Karpas-422 (cell line): Measurements from ENCODE around the gene CAPS. TPM values are rescaled to one million over a fixed set of nuclear protein-coding genes. Genes with fewer than 3 reads are reported as not detected.

Experiments
- DNase-seq: peaks from one replicate; pipeline ENCODE4 v3.0.0-alpha.2; 2015
- H2AFZ ChIP-seq: fragments of 200-600 bp; sonication (generic); 2 replicates; pipeline ENCODE4 v1.6.1; 2014; ENCODE audit warnings: antibody characterized with exemption, low read length, mixed read lengths
- H3K27ac ChIP-seq: fragments of 200-600 bp; sonication (generic); 2 replicates; pipeline ENCODE4 v1.5.1; 2014; ENCODE audit warnings: mild to moderate bottlenecking, low read length, moderate library complexity
- H3K27me3 ChIP-seq: fragments of 200-600 bp; sonication (generic); 2 replicates; pipeline ENCODE4 v1.6.1; 2014; ENCODE audit warnings: low read length, mixed read lengths
- H3K36me3 ChIP-seq: fragments of 200-600 bp; sonication (generic); 2 replicates; pipeline ENCODE4 v1.6.1; 2014; ENCODE audit warnings: low read length, mixed read lengths; ENCODE audit not compliant: insufficient read depth
- H3K4me1 ChIP-seq: fragments of 200-600 bp; sonication (generic); 2 replicates; pipeline ENCODE4 v1.6.1; 2014; ENCODE audit warnings: mild to moderate bottlenecking, low read length, mixed read lengths
- H3K4me2 ChIP-seq: fragments of 200-600 bp; sonication (generic); 2 replicates; pipeline ENCODE4 v1.6.1; 2014; ENCODE audit warnings: low read length, low read depth, mild to moderate bottlenecking; ENCODE audit not compliant: poor library complexity, severe bottlenecking
- H3K4me3 ChIP-seq: fragments of 200-600 bp; sonication (generic); 2 replicates; pipeline ENCODE4 v1.5.1; 2014; ENCODE audit warnings: mild to moderate bottlenecking, antibody characterized with exemption, low read length, mixed read lengths
- H3K79me2 ChIP-seq: fragments of 200-600 bp; sonication (generic); 2 replicates; pipeline ENCODE4 v1.6.1; 2014; ENCODE audit warnings: mild to moderate bottlenecking, low read length, mixed read lengths
- H3K9ac ChIP-seq: fragments of 200-600 bp; sonication (generic); 2 replicates; pipeline ENCODE4 v1.6.0; 2014; ENCODE audit warnings: low read length
- H3K9me2 ChIP-seq: fragments of 200-600 bp; sonication (generic), shearing (Covaris generic); replicated peaks from 2 replicates; pipeline ENCODE4 v1.6.0; 2014; ENCODE audit warnings: mild to moderate bottlenecking, low read length, moderate library complexity; ENCODE audit not compliant: insufficient read depth
- H3K9me3 ChIP-seq: fragments of 300-700, 200-600 bp; sonication (generic); 2 replicates; pipeline ENCODE4 v1.6.1; 2014; ENCODE audit warnings: low read length, mixed read lengths
- H4K20me1 ChIP-seq: fragments of 200-600 bp; sonication (generic); 2 replicates; pipeline ENCODE4 v1.6.1; 2014; ENCODE audit warnings: mild to moderate bottlenecking, antibody characterized with exemption, low read length, low read depth; ENCODE audit not compliant: insufficient read depth
- total RNA-seq: library from RNA; depleted of rRNA; stranded (reverse); fragments of >200 nt; shearing (Covaris generic); gene quantifications from 2 replicates; pipeline ENCODE4 v1.2.3, GENCODE V29; 2014; ENCODE audit warnings: low replicate concordance

The CAPS gene
- total RNA-seq, 1 experiment from 2014 or later, result 3.8 TPM

GRCh38 chr19:5889288-5889971 lies 24.6 kb upstream of the CAPS start:
- no peaks in the 10 kb centered on the region for H3K9me3 ChIP-seq
- no peaks in the 10 kb centered on the region for H3K4me1 ChIP-seq
- no peaks in the 10 kb centered on the region for H3K79me2 ChIP-seq
- H3K9ac ChIP-seq, result no peak overlapping the region
- H3K27me3 ChIP-seq, result no peaks in the 10 kb centered on the region
- no peak overlapping the region for H2AFZ ChIP-seq
- H4K20me1 ChIP-seq, result peaks cover 5% of the 10 kb centered on the region; the same call in 1 of the 2 replicates
- no peaks in the 10 kb centered on the region for H3K9me2 ChIP-seq
- no peaks in the 10 kb centered on the region for H3K36me3 ChIP-seq
- no peak overlapping the region for H3K27ac ChIP-seq
- H3K4me3 ChIP-seq, result no peak overlapping the region
- no peak overlapping the region for H3K4me2 ChIP-seq
- peak; percentile 38 for DNase-seq

GRCh38 chr19:5890099-5890498 lies 24.0 kb upstream of the CAPS start:
- no peaks in the 10 kb centered on the region for H3K27me3 ChIP-seq
- no peaks in the 10 kb centered on the region for H3K36me3 ChIP-seq
- H3K9me2 ChIP-seq, result no peaks in the 10 kb centered on the region
- no peak overlapping the region for H3K4me2 ChIP-seq
- DNase-seq, result peak; percentile 38
- no peaks in the 10 kb centered on the region for H3K9me3 ChIP-seq
- no peak overlapping the region for H3K4me3 ChIP-seq
- no peaks in the 10 kb centered on the region for H3K4me1 ChIP-seq
- peaks cover 5% of the 10 kb centered on the region; the same call in 1 of the 2 replicates for H4K20me1 ChIP-seq
- no peaks in the 10 kb centered on the region for H3K79me2 ChIP-seq
- no peak overlapping the region for H2AFZ ChIP-seq
- H3K27ac ChIP-seq, result no peak overlapping the region
- H3K9ac ChIP-seq, result no peak overlapping the region

GRCh38 chr19:5891572-5891937 lies 22.5 kb upstream of the CAPS start:
- Histone ChIP-seq H3K27me3 (no peaks in the 10 kb centered on the region), H3K36me3 (no peaks in the 10 kb centered on the region), H3K9ac (no peak overlapping the region), H3K4me1 (no peaks in the 10 kb centered on the region), H3K9me2 (no peaks in the 10 kb centered on the region), H2AFZ (no peak overlapping the region), H3K27ac (no peak overlapping the region), H4K20me1 (peaks cover 5% of the 10 kb centered on the region; the same call in 1 of the 2 replicates), H3K79me2 (no peaks in the 10 kb centered on the region), H3K9me3 (no peaks in the 10 kb centered on the region), H3K4me3 (no peak overlapping the region), H3K4me2 (no peak overlapping the region)
- DNase-seq, result peak; percentile 43

GRCh38 chr19:5891938-5892771 lies 21.9 kb upstream of the CAPS start:
- H3K27ac ChIP-seq, result no peak overlapping the region
- no peak overlapping the region for H3K4me2 ChIP-seq
- no peak overlapping the region for H2AFZ ChIP-seq
- no peaks in the 10 kb centered on the region for H3K27me3 ChIP-seq
- no peaks in the 10 kb centered on the region for H3K79me2 ChIP-seq
- H3K9me2 ChIP-seq, result no peaks in the 10 kb centered on the region
- H3K9me3 ChIP-seq, result no peaks in the 10 kb centered on the region
- peaks cover 11% of the 10 kb centered on the region; the same call in 1 of the 2 replicates for H4K20me1 ChIP-seq
- H3K4me3 ChIP-seq, result no peak overlapping the region
- H3K9ac ChIP-seq, result no peak overlapping the region
- H3K4me1 ChIP-seq, result no peaks in the 10 kb centered on the region
- H3K36me3 ChIP-seq, result no peaks in the 10 kb centered on the region
- DNase-seq, result peak; percentile 58

- no peak overlapping the region for H3K9ac ChIP-seq
- no peak overlapping the region for H2AFZ ChIP-seq
- H4K20me1 ChIP-seq, result peaks cover 15% of the 10 kb centered on the region; the same call in 1 of the 2 replicates
- no peaks in the 10 kb centered on the region for H3K4me1 ChIP-seq
- no peaks in the 10 kb centered on the region for H3K9me3 ChIP-seq
- H3K4me3 ChIP-seq, result no peak overlapping the region
- no peak overlapping the region for H3K4me2 ChIP-seq
- no peaks in the 10 kb centered on the region; the same call in 1 of the 2 replicates for H3K79me2 ChIP-seq
- H3K27ac ChIP-seq, result no peak overlapping the region
- H3K27me3 ChIP-seq, result no peaks in the 10 kb centered on the region
- H3K9me2 ChIP-seq, result no peaks in the 10 kb centered on the region
- H3K36me3 ChIP-seq, result no peaks in the 10 kb centered on the region
- no peak for DNase-seq
These were observed 21.2 kb upstream of the CAPS start for GRCh38 chr19:5892772-5893275.

- peak; percentile 40 for DNase-seq
- H3K4me3 ChIP-seq, result no peak overlapping the region
- H3K36me3 ChIP-seq, result no peaks in the 10 kb centered on the region
- peaks cover 3% of the 10 kb centered on the region; the same call in 1 of the 2 replicates for H3K79me2 ChIP-seq
- no peaks in the 10 kb centered on the region for H3K9me3 ChIP-seq
- H3K9me2 ChIP-seq, result no peaks in the 10 kb centered on the region
- peaks cover 21% of the 10 kb centered on the region; the same call in 1 of the 2 replicates for H4K20me1 ChIP-seq
- no peak overlapping the region for H3K27ac ChIP-seq
- no peak overlapping the region for H3K9ac ChIP-seq
- no peaks in the 10 kb centered on the region for H3K4me1 ChIP-seq
- no peak overlapping the region for H3K4me2 ChIP-seq
- H3K27me3 ChIP-seq, result no peaks in the 10 kb centered on the region
- H2AFZ ChIP-seq, result no peak overlapping the region
These were observed 20.7 kb upstream of the CAPS start for GRCh38 chr19:5893296-5893903.

GRCh38 chr19:5893907-5894703 lies 19.9 kb upstream of the CAPS start:
- Histone ChIP-seq H3K27me3 (no peaks in the 10 kb centered on the region), H3K79me2 (peaks cover 3% of the 10 kb centered on the region; the same call in 1 of the 2 replicates), H3K9me3 (no peaks in the 10 kb centered on the region), H3K9ac (no peak overlapping the region), H3K9me2 (no peaks in the 10 kb centered on the region), H2AFZ (no peak overlapping the region), H3K36me3 (no peaks in the 10 kb centered on the region), H3K4me2 (no peak overlapping the region), H3K27ac (no peak overlapping the region), H3K4me3 (no peak overlapping the region), H4K20me1 (peaks cover 22% of the 10 kb centered on the region; the same call in 1 of the 2 replicates), H3K4me1 (no peaks in the 10 kb centered on the region)
- DNase-seq, result peak; percentile 34
